WTC11 (cell line): Measurements from ENCODE around the gene SEL1L3. TPM values are rescaled to one million over a fixed set of nuclear protein-coding genes. Genes with fewer than 3 reads are reported as not detected.
A peak's percentile ranks its signal among the peaks of the same experiment; 100 is the strongest.

Source experiments
- ATAC-seq: fragments of 200-7000 bp; cut with Tn5 transposase; 2 replicates; pipeline ENCODE4 v1.10.0; 2021; ENCODE audit warnings: mild to moderate bottlenecking, moderate library complexity
- CTCF ChIA-PET: fragments of 300-600 bp; sonication (Branson Sonifier 250); formaldehyde crosslinking; loops from one replicate; lab custom pipeline; 2021; ENCODE audit warnings: antibody characterized with exemption; lab: Charles Lee
- POLR2A ChIA-PET: fragments of 350-600 bp; sonication (Branson Sonifier 250); formaldehyde crosslinking; loops from one replicate; lab custom pipeline; 2021; ENCODE audit warnings: antibody characterized with exemption; lab: Charles Lee
- DNase-seq: peaks from one replicate; pipeline ENCODE4 v3.0.0; 2021; ENCODE audit warnings: low spot score
- H3K27ac Mint-ChIP-seq: 2 replicates; pipeline ENCODE4 v1.8.0; 2021; ENCODE audit warnings: mixed read lengths
- H3K27me3 Mint-ChIP-seq: 2 replicates; pipeline ENCODE4 v1.8.0; 2021; ENCODE audit warnings: low read depth, mild to moderate bottlenecking, moderate library complexity, mixed read lengths
- H3K36me3 Mint-ChIP-seq: 2 replicates; pipeline ENCODE4 v1.8.0; 2021; ENCODE audit warnings: mixed read lengths
- H3K4me1 Mint-ChIP-seq: 2 replicates; pipeline ENCODE4 v1.8.0; 2022; ENCODE audit warnings: mixed read lengths
- H3K4me3 Mint-ChIP-seq: 2 replicates; pipeline ENCODE4 v1.8.0; 2021; ENCODE audit warnings: mild to moderate bottlenecking, moderate library complexity, mixed read lengths
- H3K9me3 Mint-ChIP-seq: 2 replicates; pipeline ENCODE4 v1.8.0; 2021; ENCODE audit warnings: mixed read lengths
- AR ChIP-seq: fragments of 250-450 bp; sonication (Bioruptor Pico); IDR thresholded peaks from 2 replicates; pipeline ENCODE4 v1.9.0; 2021; ENCODE audit warnings: mild to moderate bottlenecking
- ARID4B ChIP-seq: sonication (generic); formaldehyde crosslinking; IDR thresholded peaks from 2 replicates; pipeline ENCODE4 v1.8.0; 2023; ENCODE audit warnings: missing genetic modification reagents, mild to moderate bottlenecking, borderline replicate concordance
- CTCF ChIP-seq: fragments of 200-600 bp; IDR thresholded peaks from 2 replicates; pipeline ENCODE4 v1.8.0; 2022; ENCODE audit warnings: antibody characterized with exemption
- E2F4 ChIP-seq: sonication (generic); formaldehyde crosslinking; IDR thresholded peaks from 2 replicates; pipeline ENCODE4 v1.8.1; 2022; ENCODE audit warnings: low read depth, mild to moderate bottlenecking, moderate library complexity, missing genetic modification reagents, borderline replicate concordance
- ETV6 ChIP-seq: sonication (generic); formaldehyde crosslinking; IDR thresholded peaks from 2 replicates; pipeline ENCODE4 v1.8.1; 2022; ENCODE audit warnings: mild to moderate bottlenecking, missing genetic modification reagents
- KAT7 ChIP-seq: sonication (generic); formaldehyde crosslinking; IDR thresholded peaks from 2 replicates; pipeline ENCODE4 v1.8.1; 2023; ENCODE audit warnings: missing genetic modification reagents, mild to moderate bottlenecking, borderline replicate concordance
- ZBTB43 ChIP-seq: sonication (generic); formaldehyde crosslinking; IDR thresholded peaks from 2 replicates; pipeline ENCODE4 v1.8.1; 2023; ENCODE audit warnings: mild to moderate bottlenecking, missing genetic modification reagents
- ZMAT4 ChIP-seq: fragments of 250-450 bp; sonication (Bioruptor Pico); IDR thresholded peaks from 2 replicates; pipeline ENCODE4 v1.9.0; 2021; ENCODE audit warnings: mild to moderate bottlenecking
- ZNF425 ChIP-seq: fragments of 250-450 bp; sonication (Bioruptor Pico); conservative IDR thresholded peaks from 2 replicates; pipeline ENCODE4 v1.9.0; 2021; ENCODE audit warnings: mild to moderate bottlenecking
- ZNF671 ChIP-seq: fragments of 250-450 bp; sonication (Bioruptor Pico); IDR thresholded peaks from 2 replicates; pipeline ENCODE4 v1.8.0; 2021; ENCODE audit warnings: mild to moderate bottlenecking
- total RNA-seq: library from RNA; stranded (reverse); gene quantifications from 3 replicates; pipeline ENCODE4 v1.2.3, GENCODE V29; 2021

The SEL1L3 gene
- total RNA-seq, 1 experiment from 2014 or later, result 31.5 TPM

- TF ChIP-seq AR (CRISPR knock-in tag) (no peak), ZNF671 (CRISPR knock-in tag) (no peak), ARID4B (CRISPR knock-in tag) (no peak), KAT7 (CRISPR knock-in tag) (no peak), ZNF425 (CRISPR knock-in tag) (no peak), ETV6 (no peak), ZBTB43 (no peak), ZMAT4 (CRISPR knock-in tag) (no peak)
These were observed 69.9 kb downstream of the SEL1L3 start (continued) for GRCh38 chr4:25792876-25793275.

GRCh38 chr4:25792200-25792791 lies 70.5 kb downstream of the SEL1L3 start:
- H3K4me3 Mint-ChIP-seq, result no peak overlapping the region
- H3K27ac Mint-ChIP-seq, result 0 out of 2 replicates have a peak overlapping the region, but pooled peaks have one; percentile 77
- ATAC-seq (peak; percentile 86), DNase-seq (peak; percentile 67)
- ChIA-PET POLR2A (interaction anchor here (0.5 to 1.2 kb wide), 2 partner anchors 13 to 20 kb away, joined by 3 to 4 read pairs; no protein-coding TSS in a partner anchor), CTCF (interaction anchor here (0.5 to 2.2 kb wide), 44 partner anchors 8 to 477 kb away, joined by 3 to 16 read pairs (median 5); partner anchors contain the start of gene SMIM20)
- no peaks in the 10 kb centered on the region for H3K27me3 Mint-ChIP-seq
- peak; percentile 69 for TF ChIP-seq CTCF
- no peak for TF ChIP-seq E2F4 (CRISPR knock-in tag)
- peaks cover 22% of the 10 kb centered on the region; the same call in 1 of the 2 replicates for H3K36me3 Mint-ChIP-seq
- H3K4me1 Mint-ChIP-seq, result peaks cover 15% of the 10 kb centered on the region
- H3K9me3 Mint-ChIP-seq, result no peaks in the 10 kb centered on the region
